ENCODE measurements around the gene PCSK6. TPM values are rescaled to one million over a fixed set of nuclear protein-coding genes. Genes with fewer than 3 reads are reported as not detected.

Gene PCSK6
- total and polyA plus RNA-seq, 2 donors from 2014 or later, result 3.8 to 7.3 TPM

GRCh38 chr15:101351736-101352135, 137.8 kb downstream of the PCSK6 start:
- Histone ChIP-seq H3K27ac (ENCODE audit: low read depth in 2 of 2, low read length in 2 of 2) (no peak overlapping the region), H3K4me1 (ENCODE audit: control insufficient read depth in 2 of 3, insufficient read depth in 2 of 3, low read depth in 1 of 3, low read length in 3 of 3) (no peaks in the 10 kb centered on the region), H3K27me3 (ENCODE audit: control insufficient read depth, insufficient read depth, low read length) (no peaks in the 10 kb centered on the region), H3K9me3 (ENCODE audit: control insufficient read depth in 2 of 3, insufficient read depth in 1 of 3, low read length in 3 of 3) (no peaks in the 10 kb centered on the region), H3K9ac (ENCODE audit: low read length in 3 of 3) (no peak overlapping the region), H3K36me3 (ENCODE audit: control insufficient read depth in 2 of 3, insufficient read depth in 3 of 3, low read length in 3 of 3) (no peaks in the 10 kb centered on the region), H3K4me3 (ENCODE audit: low read length in 3 of 3) (no peak overlapping the region)
- no peak for DNase-seq
- no peak for TF ChIP-seq CTCF (IDR thresholded peaks at IDR 0.05; ENCODE audit: borderline replicate concordance, extremely low read depth, insufficient read depth)
- intact Hi-C loops (cut with DNase I), result no loop called here
- FAIRE-seq, result no peak

- Histone ChIP-seq H3K27ac (ENCODE audit: low read depth in 2 of 2, low read length in 2 of 2) (no peak overlapping the region), H3K4me1 (ENCODE audit: control insufficient read depth in 2 of 3, insufficient read depth in 2 of 3, low read depth in 1 of 3, low read length in 3 of 3) (no peaks in the 10 kb centered on the region), H3K9ac (ENCODE audit: low read length in 3 of 3) (no peak overlapping the region), H3K4me3 (ENCODE audit: low read length in 3 of 3) (no peak overlapping the region), H3K27me3 (ENCODE audit: control insufficient read depth, insufficient read depth, low read length) (no peaks in the 10 kb centered on the region), H3K36me3 (ENCODE audit: control insufficient read depth in 2 of 3, insufficient read depth in 3 of 3, low read length in 3 of 3) (no peaks in the 10 kb centered on the region), H3K9me3 (ENCODE audit: control insufficient read depth in 2 of 3, insufficient read depth in 1 of 3, low read length in 3 of 3) (no peaks in the 10 kb centered on the region)
- peak in 1 of 5 donors; percentile 86 for DNase-seq
- FAIRE-seq, result no peak
- no peak for TF ChIP-seq CTCF (IDR thresholded peaks at IDR 0.05; ENCODE audit: borderline replicate concordance, extremely low read depth, insufficient read depth)
- intact Hi-C loops (cut with DNase I), result no loop called here
Observed at GRCh38 chr15:101349047-101349951, 140.2 kb downstream of the PCSK6 start.

- TF ChIP-seq CTCF (IDR thresholded peaks at IDR 0.05; ENCODE audit: borderline replicate concordance, extremely low read depth, insufficient read depth), result no peak
- no peaks in the 10 kb centered on the region for H3K4me1 ChIP-seq (ENCODE audit: control insufficient read depth in 2 of 3, insufficient read depth in 2 of 3, low read depth in 1 of 3, low read length in 3 of 3)
- FAIRE-seq (no peak), DNase-seq (peak in 1 of 5 donors; percentile 45)
- intact Hi-C loops (cut with DNase I), result no loop called here
- no peak overlapping the region for H3K4me3 ChIP-seq (ENCODE audit: low read length in 3 of 3)
- H3K36me3 ChIP-seq (ENCODE audit: control insufficient read depth in 2 of 3, insufficient read depth in 3 of 3, low read length in 3 of 3), result no peaks in the 10 kb centered on the region
- no peaks in the 10 kb centered on the region for H3K9me3 ChIP-seq (ENCODE audit: control insufficient read depth in 2 of 3, insufficient read depth in 1 of 3, low read length in 3 of 3)
- H3K27me3 ChIP-seq (ENCODE audit: control insufficient read depth, insufficient read depth, low read length), result no peaks in the 10 kb centered on the region
- no peak overlapping the region for H3K27ac ChIP-seq (ENCODE audit: low read depth in 2 of 2, low read length in 2 of 2)
- H3K9ac ChIP-seq (ENCODE audit: low read length in 3 of 3), result no peak overlapping the region
Observed at GRCh38 chr15:101348643-101349042, 140.9 kb downstream of the PCSK6 start.
